Measurements from ENCODE around the gene UMOD. TPM values are rescaled to one million over a fixed set of nuclear protein-coding genes. Genes with fewer than 3 reads are reported as not detected.

UMOD gene
- total and polyA plus RNA-seq, 4 donors: not detected

GRCh38 chr16:20325005-20325404 is 27.5 kb downstream of the UMOD start:
- no peaks in the 10 kb centered on the region for H3K36me3 ChIP-seq (ENCODE audit: control insufficient read depth in 4 of 4, insufficient read depth in 3 of 4, low read depth in 1 of 4, low read length in 3 of 4)
- no peak overlapping the region for H3K27ac ChIP-seq (ENCODE audit: low read depth in 1 of 2, low read length in 2 of 2)
- no peaks in the 10 kb centered on the region for H3K27me3 ChIP-seq (ENCODE audit: control insufficient read depth in 4 of 4, insufficient read depth in 4 of 4, low read length in 3 of 4)
- H3K9ac ChIP-seq (ENCODE audit: low read depth in 1 of 2, low read length in 2 of 2): no peak overlapping the region
- no peaks in the 10 kb centered on the region for H3K9me3 ChIP-seq (ENCODE audit: control insufficient read depth in 4 of 4, low read length in 3 of 4)
- TF ChIP-seq REST (IDR thresholded peaks at IDR 0.05): no peak
- TF ChIP-seq HNF4G (IDR thresholded peaks at IDR 0.05): no peak
- no peak for TF ChIP-seq MAX (IDR thresholded peaks at IDR 0.05)
- no peak for TF ChIP-seq RAD21 (IDR thresholded peaks at IDR 0.05)
- TF ChIP-seq GABPA (IDR thresholded peaks at IDR 0.05 in 1 of 2, conservative IDR thresholded peaks at IDR 0.05 in 1 of 2): no peak
- TF ChIP-seq FOXA2 (IDR thresholded peaks at IDR 0.05): no peak
- no peak for TF ChIP-seq RXRA (IDR thresholded peaks at IDR 0.05)
- WGBS: 65% methylated on average over 3 of the region's 3 CpGs
- H3K4me1 ChIP-seq (ENCODE audit: control insufficient read depth in 4 of 4, insufficient read depth in 4 of 4, low read length in 3 of 4): no peaks in the 10 kb centered on the region
- no peak for DNase-seq (ENCODE audit: low spot score)
- no peak overlapping the region for H3K4me3 ChIP-seq (ENCODE audit: low read depth in 1 of 3, low read length in 3 of 3)

GRCh38 chr16:20323591-20324117 is 28.9 kb downstream of the UMOD start:
- Histone ChIP-seq H3K27me3 (ENCODE audit: control insufficient read depth in 4 of 4, insufficient read depth in 4 of 4, low read length in 3 of 4) (peaks cover 0 to 2% (median 0%) of the 10 kb centered on the region in 4 donors), H3K36me3 (ENCODE audit: control insufficient read depth in 4 of 4, insufficient read depth in 3 of 4, low read depth in 1 of 4, low read length in 3 of 4) (no peaks in the 10 kb centered on the region), H3K9ac (ENCODE audit: low read depth in 1 of 2, low read length in 2 of 2) (no peak overlapping the region), H3K4me3 (ENCODE audit: low read depth in 1 of 3, low read length in 3 of 3) (no peak overlapping the region), H3K4me1 (ENCODE audit: control insufficient read depth in 4 of 4, insufficient read depth in 4 of 4, low read length in 3 of 4) (no peaks in the 10 kb centered on the region), H3K9me3 (ENCODE audit: control insufficient read depth in 4 of 4, low read length in 3 of 4) (no peaks in the 10 kb centered on the region), H3K27ac (ENCODE audit: low read depth in 1 of 2, low read length in 2 of 2) (no peak overlapping the region)
- TF ChIP-seq ATF3 (IDR thresholded peaks at IDR 0.05) (no peak), ZBTB33 (IDR thresholded peaks at IDR 0.05) (no peak), YY1 (IDR thresholded peaks at IDR 0.05) (no peak), RXRA (IDR thresholded peaks at IDR 0.05) (no peak), CTCF (IDR thresholded peaks at IDR 0.05; ENCODE audit: low read depth, low read length, missing input control) (no peak), EGR1 (IDR thresholded peaks at IDR 0.05; ENCODE audit: low read depth in 2 of 2) (no peak), FOXA2 (IDR thresholded peaks at IDR 0.05) (no peak), TAF1 (conservative IDR thresholded peaks at IDR 0.05) (no peak), RAD21 (IDR thresholded peaks at IDR 0.05) (no peak), NR2F2 (IDR thresholded peaks at IDR 0.05) (no peak), MAX (IDR thresholded peaks at IDR 0.05) (no peak), SP1 (IDR thresholded peaks at IDR 0.05) (no peak), FOXA1 (IDR thresholded peaks at IDR 0.05) (no peak), JUND (IDR thresholded peaks at IDR 0.05) (no peak)
- 80% methylated on average over 9 of the region's 9 CpGs for WGBS
- no peak for DNase-seq (ENCODE audit: low spot score)

Data from liver (tissue), 9 donors.